MM.1S (cell line): ENCODE data around the gene CDK11B.

Experiments
- DNase-seq: peaks from one replicate; pipeline ENCODE4 v3.0.0-alpha.2; 2015
- H2AFZ ChIP-seq: fragments of 300-600 bp; sonication (generic); 2 replicates; pipeline ENCODE4 v1.6.0; 2016; ENCODE audit warnings: antibody characterized with exemption, low read length
- H3F3A ChIP-seq: fragments of 300-600 bp; sonication (generic); 2 replicates; pipeline ENCODE4 v1.6.1; 2016; ENCODE audit warnings: mild to moderate bottlenecking, antibody characterized with exemption, low read length, moderate library complexity, mixed read lengths; ENCODE audit not compliant: insufficient read depth
- H3K27ac ChIP-seq: fragments of 300-600 bp; sonication (generic); 2 replicates; pipeline ENCODE4 v1.5.1; 2016; ENCODE audit warnings: mild to moderate bottlenecking, low read length
- H3K27me3 ChIP-seq: fragments of 300-600 bp; sonication (generic); replicated peaks from 2 replicates; pipeline ENCODE4 v1.6.0; 2016; ENCODE audit warnings: low read length; ENCODE audit not compliant: insufficient read depth
- H3K36me3 ChIP-seq: fragments of 300-600 bp; sonication (generic); replicated peaks from 2 replicates; pipeline ENCODE4 v1.6.1; 2016; ENCODE audit warnings: mild to moderate bottlenecking, low read length, mixed read lengths; ENCODE audit not compliant: insufficient read depth
- H3K4me1 ChIP-seq: fragments of 300-600 bp; sonication (generic); 2 replicates; pipeline ENCODE4 v1.6.1; 2016; ENCODE audit warnings: low read length, mixed read lengths
- H3K4me2 ChIP-seq: fragments of 300-600 bp; sonication (generic); 2 replicates; pipeline ENCODE4 v1.6.0; 2016; ENCODE audit warnings: low read depth, low read length
- H3K4me3 ChIP-seq: fragments of 300-600 bp; sonication (generic); 2 replicates; pipeline ENCODE4 v1.5.1; 2016; ENCODE audit warnings: low read length, mixed read lengths
- H3K79me2 ChIP-seq: fragments of 300-600 bp; sonication (generic); 2 replicates; pipeline ENCODE4 v1.6.1; 2016; ENCODE audit warnings: mixed run types, low read length, mixed read lengths
- H3K9ac ChIP-seq: fragments of 300-600 bp; sonication (generic); 2 replicates; pipeline ENCODE4 v1.6.1; 2016; ENCODE audit warnings: low read length, mixed read lengths
- H3K9me2 ChIP-seq: fragments of 300-600 bp; sonication (generic); replicated peaks from 2 replicates; pipeline ENCODE4 v1.6.1; 2016; ENCODE audit warnings: mild to moderate bottlenecking, low read length, mixed read lengths; ENCODE audit not compliant: insufficient read depth
- H3K9me3 ChIP-seq: fragments of 300-600 bp; sonication (generic); replicated peaks from 2 replicates; pipeline ENCODE4 v1.6.1; 2016; ENCODE audit warnings: mild to moderate bottlenecking, low read length, mixed read lengths; ENCODE audit not compliant: insufficient read depth
- H4K20me1 ChIP-seq: fragments of 300-600 bp; sonication (generic); 2 replicates; pipeline ENCODE4 v1.6.1; 2016; ENCODE audit warnings: mild to moderate bottlenecking, low read length, moderate library complexity, mixed read lengths; ENCODE audit not compliant: insufficient read depth
- EZH2 ChIP-seq: fragments of 300-600 bp; sonication (generic); optimal IDR thresholded peaks from 2 replicates; pipeline ENCODE3; 2017; ENCODE audit warnings: low read depth, mild to moderate bottlenecking, antibody characterized with exemption, low read length, mixed read lengths
- EZH2phosphoT487 ChIP-seq: fragments of 300-600 bp; sonication (generic); IDR thresholded peaks from 2 replicates; pipeline ENCODE4 v1.6.1; 2018; ENCODE audit warnings: antibody characterized with exemption, low read length
- TF ChIP-seq, protein P1 (sequence below): fragments of 300-600 bp; sonication (generic); IDR thresholded peaks from 2 replicates; pipeline ENCODE4 v1.5.1; 2016; ENCODE audit warnings: antibody characterized with exemption, low read length, mixed read lengths

The CDK11B gene

DNA sequence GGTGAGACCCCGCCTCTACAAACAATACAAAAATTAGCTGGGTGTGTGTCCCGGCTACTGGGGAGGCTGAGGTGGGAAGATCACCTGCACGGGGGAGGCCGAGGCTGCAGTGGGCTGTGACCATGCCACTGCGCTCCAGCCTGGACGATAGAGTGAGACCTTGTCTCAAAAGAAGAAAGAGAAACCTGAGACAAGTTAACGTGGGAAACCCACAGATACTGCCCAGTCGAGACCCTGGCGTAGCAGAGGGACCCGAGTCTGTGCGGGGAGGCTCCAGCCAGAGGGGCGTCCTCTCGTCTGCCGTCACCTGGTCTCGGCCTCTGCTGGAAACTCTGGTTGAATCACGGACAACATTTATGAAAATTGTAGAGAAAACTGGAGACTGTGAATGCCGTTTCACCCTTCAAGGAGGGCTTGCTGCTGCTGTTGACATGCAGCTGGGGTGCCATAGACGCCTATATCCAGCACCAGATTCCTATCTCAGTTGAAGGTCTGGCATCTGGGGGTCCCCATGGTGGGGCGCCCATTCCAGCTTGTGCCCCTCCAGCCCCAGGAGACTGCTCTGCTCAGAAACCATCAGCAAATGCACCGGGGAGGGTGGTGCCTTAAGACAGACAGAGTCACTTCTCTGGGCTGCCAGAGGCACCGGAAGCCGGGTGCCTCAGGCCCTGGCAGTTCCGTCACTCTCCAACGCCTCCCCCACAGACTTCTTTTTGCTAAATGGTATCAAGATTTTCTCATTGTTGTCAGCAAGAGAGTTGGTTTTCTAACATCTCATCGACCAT, 13.6 kb upstream of the CDK11B start:
- Histone ChIP-seq H4K20me1 (no peaks in the 10 kb centered on the region), H3K9ac (no peak overlapping the region), H3K36me3 (no peaks in the 10 kb centered on the region), H3K4me1 (peaks cover 2% of the 10 kb centered on the region), H3K27ac (no peak overlapping the region), H3K9me2 (no peaks in the 10 kb centered on the region), H3K27me3 (no peaks in the 10 kb centered on the region), H3F3A (peaks cover 3% of the 10 kb centered on the region; the same call in 1 of the 2 replicates), H3K4me3 (no peak overlapping the region), H2AFZ (no peak overlapping the region), H3K4me2 (no peak overlapping the region), H3K9me3 (no peaks in the 10 kb centered on the region), H3K79me2 (0 out of 2 replicates have a peak, but pooled peaks cover 6% of the 10 kb centered on the region)
- TF ChIP-seq, protein P1, sequence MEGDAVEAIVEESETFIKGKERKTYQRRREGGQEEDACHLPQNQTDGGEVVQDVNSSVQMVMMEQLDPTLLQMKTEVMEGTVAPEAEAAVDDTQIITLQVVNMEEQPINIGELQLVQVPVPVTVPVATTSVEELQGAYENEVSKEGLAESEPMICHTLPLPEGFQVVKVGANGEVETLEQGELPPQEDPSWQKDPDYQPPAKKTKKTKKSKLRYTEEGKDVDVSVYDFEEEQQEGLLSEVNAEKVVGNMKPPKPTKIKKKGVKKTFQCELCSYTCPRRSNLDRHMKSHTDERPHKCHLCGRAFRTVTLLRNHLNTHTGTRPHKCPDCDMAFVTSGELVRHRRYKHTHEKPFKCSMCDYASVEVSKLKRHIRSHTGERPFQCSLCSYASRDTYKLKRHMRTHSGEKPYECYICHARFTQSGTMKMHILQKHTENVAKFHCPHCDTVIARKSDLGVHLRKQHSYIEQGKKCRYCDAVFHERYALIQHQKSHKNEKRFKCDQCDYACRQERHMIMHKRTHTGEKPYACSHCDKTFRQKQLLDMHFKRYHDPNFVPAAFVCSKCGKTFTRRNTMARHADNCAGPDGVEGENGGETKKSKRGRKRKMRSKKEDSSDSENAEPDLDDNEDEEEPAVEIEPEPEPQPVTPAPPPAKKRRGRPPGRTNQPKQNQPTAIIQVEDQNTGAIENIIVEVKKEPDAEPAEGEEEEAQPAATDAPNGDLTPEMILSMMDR = no peak
- TF ChIP-seq EZH2phosphoT487 (no peak), EZH2 (no peak)
- DNase-seq = no peak

DNA sequence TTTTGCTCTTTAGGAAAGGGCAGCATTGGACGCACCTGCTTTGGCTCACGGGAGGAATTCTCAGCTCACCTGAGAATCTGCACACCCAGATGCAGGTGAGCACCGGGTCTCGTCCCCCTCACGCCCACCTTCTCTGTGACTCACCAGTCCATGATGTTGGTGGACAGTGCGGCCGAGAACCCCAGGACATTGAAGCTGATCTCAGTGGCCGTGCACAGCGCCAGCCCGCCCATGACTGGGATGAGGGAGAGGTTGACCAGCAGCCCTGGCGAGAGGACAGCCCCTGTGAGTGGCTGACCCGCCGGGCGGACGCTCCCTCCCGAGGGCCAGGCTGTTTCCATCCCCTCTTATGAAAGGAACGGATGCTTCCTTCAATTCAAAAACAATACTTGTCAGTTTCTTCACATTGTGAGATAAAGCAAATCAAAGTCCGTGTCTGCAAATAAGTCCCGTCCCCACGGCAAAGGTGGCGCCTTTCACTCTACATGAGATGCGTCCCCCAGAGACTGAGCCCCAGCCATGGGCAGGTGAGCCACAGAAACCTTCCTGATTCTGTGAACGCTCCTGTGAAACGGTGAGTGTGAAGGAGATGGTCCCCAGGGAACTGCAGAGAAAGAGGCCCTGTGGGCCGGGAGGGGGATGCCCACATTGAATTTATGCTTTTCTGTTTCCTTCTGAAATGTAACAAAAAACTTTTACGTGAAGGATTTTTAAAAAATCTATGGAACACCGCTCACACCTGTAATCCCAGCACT, 12.7 kb upstream of the CDK11B start:
- H2AFZ ChIP-seq = no peak overlapping the region
- H3K27ac ChIP-seq = no peak overlapping the region
- H4K20me1 ChIP-seq = no peaks in the 10 kb centered on the region
- no peaks in the 10 kb centered on the region for H3K9me3 ChIP-seq
- no peak for DNase-seq
- TF ChIP-seq, protein P1 = no peak
- TF ChIP-seq EZH2phosphoT487 = no peak
- no peak for TF ChIP-seq EZH2
- H3K36me3 ChIP-seq = no peaks in the 10 kb centered on the region
- H3F3A ChIP-seq = no peaks in the 10 kb centered on the region
- H3K27me3 ChIP-seq = no peaks in the 10 kb centered on the region
- H3K79me2 ChIP-seq = 0 out of 2 replicates have a peak, but pooled peaks cover 5% of the 10 kb centered on the region
- H3K9me2 ChIP-seq = no peaks in the 10 kb centered on the region
- H3K4me3 ChIP-seq = no peak overlapping the region
- H3K4me2 ChIP-seq = no peak overlapping the region
- no peak overlapping the region for H3K9ac ChIP-seq
- no peaks in the 10 kb centered on the region for H3K4me1 ChIP-seq

DNA sequence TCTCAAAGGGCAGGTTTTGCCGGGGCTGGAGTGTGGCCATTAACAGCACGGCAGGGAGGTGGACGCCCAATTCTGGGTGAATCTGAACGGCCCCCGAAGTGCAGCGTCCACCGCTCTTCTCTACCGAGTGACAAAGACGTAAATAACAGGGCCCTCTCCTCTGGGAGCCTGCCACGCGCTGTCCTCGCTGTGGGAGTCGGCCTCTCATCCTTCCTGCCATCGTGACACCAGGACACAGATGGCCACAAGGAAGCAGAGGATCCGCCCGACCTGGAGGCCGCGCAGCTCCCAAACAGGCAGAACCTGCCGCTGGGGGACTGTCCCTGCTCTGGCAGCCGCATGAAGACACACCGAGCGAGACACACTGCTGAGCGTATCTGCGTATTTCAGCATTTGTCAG, 12.1 kb upstream of the CDK11B start:
- DNase-seq = no peak
- H2AFZ ChIP-seq = no peak overlapping the region
- no peak overlapping the region for H3K27ac ChIP-seq
- no peaks in the 10 kb centered on the region for H3K27me3 ChIP-seq
- H3K4me2 ChIP-seq = no peak overlapping the region
- no peak for TF ChIP-seq EZH2phosphoT487
- no peak for TF ChIP-seq EZH2
- TF ChIP-seq, protein P1 = no peak
- H3K9ac ChIP-seq = no peak overlapping the region
- H3K79me2 ChIP-seq = 0 out of 2 replicates have a peak, but pooled peaks cover 5% of the 10 kb centered on the region
- no peaks in the 10 kb centered on the region for H3K9me2 ChIP-seq
- H3F3A ChIP-seq = no peaks in the 10 kb centered on the region
- H3K4me3 ChIP-seq = no peak overlapping the region
- H4K20me1 ChIP-seq = no peaks in the 10 kb centered on the region
- H3K36me3 ChIP-seq = no peaks in the 10 kb centered on the region
- H3K9me3 ChIP-seq = no peaks in the 10 kb centered on the region
- H3K4me1 ChIP-seq = no peaks in the 10 kb centered on the region
